Measurements from ENCODE around the gene FLAD1.
A peak's percentile ranks its signal among the peaks of the same experiment; 100 is the strongest.
"Not testable (repeated sequence)": the region's sequence is repeated elsewhere in the genome, so short reads cannot be mapped to it uniquely, and the experiment has no call there.

Gene FLAD1

DNA sequence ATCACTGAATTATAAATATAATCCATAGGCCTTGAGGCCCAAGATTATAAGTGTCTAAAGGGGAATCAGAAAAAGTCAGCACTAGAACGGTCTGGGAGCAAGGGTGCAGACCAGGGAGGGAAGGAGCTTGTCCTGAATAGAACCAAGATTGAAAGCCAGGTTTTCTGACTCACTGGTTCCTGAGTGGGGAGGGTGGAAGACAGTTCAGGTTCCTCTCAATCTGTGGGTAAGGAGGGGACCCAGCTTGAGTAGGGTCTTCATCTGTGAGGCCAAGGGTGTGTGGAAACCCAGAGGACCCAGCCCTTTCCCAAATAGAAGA lies 11.1 kb downstream of the FLAD1 start:
- H3K4me3 ChIP-seq (replicated peaks; ENCODE audit: low read depth, low read length) = no peak overlapping the region
- TF ChIP-seq, protein P1, sequence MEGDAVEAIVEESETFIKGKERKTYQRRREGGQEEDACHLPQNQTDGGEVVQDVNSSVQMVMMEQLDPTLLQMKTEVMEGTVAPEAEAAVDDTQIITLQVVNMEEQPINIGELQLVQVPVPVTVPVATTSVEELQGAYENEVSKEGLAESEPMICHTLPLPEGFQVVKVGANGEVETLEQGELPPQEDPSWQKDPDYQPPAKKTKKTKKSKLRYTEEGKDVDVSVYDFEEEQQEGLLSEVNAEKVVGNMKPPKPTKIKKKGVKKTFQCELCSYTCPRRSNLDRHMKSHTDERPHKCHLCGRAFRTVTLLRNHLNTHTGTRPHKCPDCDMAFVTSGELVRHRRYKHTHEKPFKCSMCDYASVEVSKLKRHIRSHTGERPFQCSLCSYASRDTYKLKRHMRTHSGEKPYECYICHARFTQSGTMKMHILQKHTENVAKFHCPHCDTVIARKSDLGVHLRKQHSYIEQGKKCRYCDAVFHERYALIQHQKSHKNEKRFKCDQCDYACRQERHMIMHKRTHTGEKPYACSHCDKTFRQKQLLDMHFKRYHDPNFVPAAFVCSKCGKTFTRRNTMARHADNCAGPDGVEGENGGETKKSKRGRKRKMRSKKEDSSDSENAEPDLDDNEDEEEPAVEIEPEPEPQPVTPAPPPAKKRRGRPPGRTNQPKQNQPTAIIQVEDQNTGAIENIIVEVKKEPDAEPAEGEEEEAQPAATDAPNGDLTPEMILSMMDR (IDR thresholded peaks at IDR 0.05; ENCODE audit: low read length, missing control alignments) = no peak
- no peak for DNase-seq (ENCODE audit: low read depth)

- TF ChIP-seq, protein P1 (IDR thresholded peaks at IDR 0.05; ENCODE audit: low read length, missing control alignments) = no peak
- DNase-seq (ENCODE audit: low read depth) = no peak
- H3K4me3 ChIP-seq (replicated peaks; ENCODE audit: low read depth, low read length) = no peak overlapping the region
Observed at GRCh38 chr1:154994591-154994990, 11.4 kb downstream of the FLAD1 start.

DNA sequence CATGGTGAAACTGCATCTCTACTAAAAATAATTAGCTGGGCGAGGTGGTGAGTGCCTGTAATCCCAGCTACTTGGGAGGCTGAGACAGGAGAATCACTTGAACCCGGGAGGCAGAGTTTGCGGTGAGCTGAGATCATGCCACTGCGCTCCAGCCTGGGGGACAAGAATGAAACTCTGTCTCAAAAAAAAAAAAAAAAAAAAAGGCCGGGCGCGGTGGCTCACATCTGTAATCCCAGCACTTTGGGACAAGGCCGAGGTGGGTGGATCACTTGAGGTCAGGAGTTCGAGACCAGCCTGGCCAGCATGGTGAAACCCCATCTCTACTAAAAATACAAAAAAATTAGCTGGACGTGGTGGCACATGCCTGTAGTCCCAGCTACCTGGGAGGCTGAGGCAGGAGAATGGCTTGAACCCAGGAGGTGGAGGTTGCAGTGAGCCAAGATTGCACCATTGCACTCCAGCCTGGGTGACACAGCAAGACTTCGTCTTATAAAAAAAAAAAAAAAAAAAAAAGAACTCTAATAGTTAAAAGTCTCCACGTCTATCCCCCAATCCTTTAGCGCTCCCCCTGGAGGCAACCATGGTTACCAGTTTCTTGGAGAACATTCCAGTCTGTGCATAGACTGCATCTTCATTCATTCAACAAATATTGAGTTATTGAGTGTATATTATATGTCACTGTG lies 12.3 kb downstream of the FLAD1 start:
- H3K4me3 ChIP-seq (replicated peaks; ENCODE audit: low read depth, low read length) = not testable (repeated sequence)
- DNase-seq (ENCODE audit: low read depth) = peak; percentile 90
- TF ChIP-seq, protein P1 (IDR thresholded peaks at IDR 0.05; ENCODE audit: low read length, missing control alignments) = peak; percentile 44

- TF ChIP-seq, protein P1 (IDR thresholded peaks at IDR 0.05; ENCODE audit: low read length, missing control alignments) = no peak
- no peak overlapping the region for H3K4me3 ChIP-seq (replicated peaks; ENCODE audit: low read depth, low read length)
- no peak for DNase-seq (ENCODE audit: low read depth)
Observed at GRCh38 chr1:154996966-154997701, 14.0 kb downstream of the FLAD1 start.

GRCh38 chr1:154998201-154998780 lies 15.1 kb downstream of the FLAD1 start:
- TF ChIP-seq, protein P1 (IDR thresholded peaks at IDR 0.05; ENCODE audit: low read length, missing control alignments) = no peak
- no peak for DNase-seq (ENCODE audit: low read depth)
- no peak overlapping the region for H3K4me3 ChIP-seq (replicated peaks; ENCODE audit: low read depth, low read length)

- peak overlapping the region; percentile 23 for H3K4me3 ChIP-seq (replicated peaks; ENCODE audit: low read depth, low read length)
- TF ChIP-seq, protein P1 (IDR thresholded peaks at IDR 0.05; ENCODE audit: low read length, missing control alignments) = peak; percentile 99
- DNase-seq (ENCODE audit: low read depth) = peak; percentile 80
Observed at GRCh38 chr1:154998818-154999570, 15.8 kb downstream of the FLAD1 start.

All from fibroblast of pulmonary artery (primary cell).